Measurements from ENCODE around the gene STK24.

STK24 gene

DNA sequence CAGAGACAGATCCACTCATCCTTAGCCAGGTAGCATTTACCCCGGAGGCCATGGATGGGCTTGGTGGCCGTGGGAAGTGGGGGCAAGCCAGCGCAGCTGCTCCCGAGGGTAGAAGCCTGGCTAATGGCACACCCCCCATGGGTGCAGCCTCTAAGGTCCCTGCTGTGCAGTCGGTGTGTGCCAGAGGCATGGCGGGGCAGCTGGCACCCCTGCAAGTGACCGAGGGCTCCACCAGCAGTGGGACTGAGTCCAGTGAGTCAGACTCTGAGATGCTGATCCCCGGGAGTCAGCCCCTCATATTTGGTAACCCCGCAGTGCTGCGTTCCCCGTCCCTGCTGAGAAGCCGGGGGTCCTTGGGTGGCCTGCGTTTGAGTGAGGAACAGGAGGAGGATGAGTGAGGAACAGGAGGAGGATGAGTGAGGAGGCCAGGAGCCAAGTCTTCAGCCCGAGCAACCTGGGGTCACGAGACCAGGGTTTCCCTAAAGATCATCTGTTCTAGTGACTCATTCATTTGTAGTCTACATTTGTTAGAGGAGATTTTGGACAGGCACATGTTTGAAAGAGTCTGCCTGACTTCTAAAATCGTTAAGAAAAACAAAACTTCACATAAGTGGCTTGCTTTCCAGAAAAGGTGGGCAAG lies 180.7 kb downstream of the STK24 start:
- no peak for DNase-seq (ENCODE audit: low read depth)
- TF ChIP-seq, protein P1, sequence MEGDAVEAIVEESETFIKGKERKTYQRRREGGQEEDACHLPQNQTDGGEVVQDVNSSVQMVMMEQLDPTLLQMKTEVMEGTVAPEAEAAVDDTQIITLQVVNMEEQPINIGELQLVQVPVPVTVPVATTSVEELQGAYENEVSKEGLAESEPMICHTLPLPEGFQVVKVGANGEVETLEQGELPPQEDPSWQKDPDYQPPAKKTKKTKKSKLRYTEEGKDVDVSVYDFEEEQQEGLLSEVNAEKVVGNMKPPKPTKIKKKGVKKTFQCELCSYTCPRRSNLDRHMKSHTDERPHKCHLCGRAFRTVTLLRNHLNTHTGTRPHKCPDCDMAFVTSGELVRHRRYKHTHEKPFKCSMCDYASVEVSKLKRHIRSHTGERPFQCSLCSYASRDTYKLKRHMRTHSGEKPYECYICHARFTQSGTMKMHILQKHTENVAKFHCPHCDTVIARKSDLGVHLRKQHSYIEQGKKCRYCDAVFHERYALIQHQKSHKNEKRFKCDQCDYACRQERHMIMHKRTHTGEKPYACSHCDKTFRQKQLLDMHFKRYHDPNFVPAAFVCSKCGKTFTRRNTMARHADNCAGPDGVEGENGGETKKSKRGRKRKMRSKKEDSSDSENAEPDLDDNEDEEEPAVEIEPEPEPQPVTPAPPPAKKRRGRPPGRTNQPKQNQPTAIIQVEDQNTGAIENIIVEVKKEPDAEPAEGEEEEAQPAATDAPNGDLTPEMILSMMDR (IDR thresholded peaks at IDR 0.05; ENCODE audit: low read depth, low read length, missing control alignments) = no peak
- H3K4me3 ChIP-seq (ENCODE audit: low read depth, low read length) = no peak overlapping the region
